Measurements from ENCODE around the gene PIGL.
"Not testable (repeated sequence)": the region's sequence is repeated elsewhere in the genome, so short reads cannot be mapped to it uniquely, and the experiment has no call there.

The PIGL gene

DNA sequence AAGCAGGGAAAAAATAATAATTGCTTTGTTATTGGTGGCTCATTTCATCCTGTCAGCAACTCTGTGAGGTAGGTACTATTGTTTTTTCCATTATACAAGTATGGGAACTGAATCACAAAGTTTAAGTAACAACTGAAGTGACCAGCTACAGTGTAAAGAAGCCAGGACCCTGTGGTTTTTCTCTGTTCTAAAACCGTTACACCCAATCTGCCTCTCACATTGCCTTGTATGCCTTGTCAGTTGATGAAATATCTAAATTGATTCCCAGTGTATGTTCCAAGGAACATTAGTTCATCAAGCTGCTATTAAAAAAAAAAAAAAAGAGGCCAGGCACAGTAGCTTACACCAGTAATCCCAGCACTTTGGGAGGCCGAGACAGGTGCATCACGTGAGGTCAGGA is 5.4 kb downstream of the PIGL start:
- DNase-seq: no peak

DNA sequence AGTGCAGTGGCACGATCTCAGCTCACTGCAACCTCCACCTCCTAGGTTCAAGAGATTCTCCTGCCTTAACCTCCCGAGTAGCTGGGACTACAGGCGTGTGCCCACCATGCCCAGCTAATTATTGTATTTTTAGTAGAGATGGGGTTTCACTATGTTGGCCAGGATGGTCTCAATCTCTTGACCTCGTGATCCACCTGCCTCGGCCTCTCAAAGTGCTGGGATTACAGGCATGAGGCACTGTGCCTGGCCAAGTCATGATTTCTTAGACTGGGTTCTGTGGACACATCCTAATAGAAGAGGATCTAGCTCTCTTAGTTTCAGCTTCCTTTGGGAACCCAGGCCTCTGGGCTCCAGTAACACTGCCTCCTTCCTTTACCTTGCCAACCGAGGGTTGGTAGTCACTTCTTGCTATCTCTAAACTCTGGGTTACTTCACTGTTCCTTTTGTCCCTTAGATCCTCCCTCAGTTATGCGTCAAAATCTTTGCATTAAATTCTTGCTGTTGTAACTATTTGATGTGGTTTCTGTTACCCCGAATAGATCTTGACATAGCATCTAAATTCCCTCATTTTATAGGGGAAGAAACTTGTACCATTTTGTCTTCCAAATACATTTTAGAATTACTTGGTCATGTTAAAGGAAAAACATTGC is 13.0 kb downstream of the PIGL start:
- DNase-seq: not testable (repeated sequence)

DNA sequence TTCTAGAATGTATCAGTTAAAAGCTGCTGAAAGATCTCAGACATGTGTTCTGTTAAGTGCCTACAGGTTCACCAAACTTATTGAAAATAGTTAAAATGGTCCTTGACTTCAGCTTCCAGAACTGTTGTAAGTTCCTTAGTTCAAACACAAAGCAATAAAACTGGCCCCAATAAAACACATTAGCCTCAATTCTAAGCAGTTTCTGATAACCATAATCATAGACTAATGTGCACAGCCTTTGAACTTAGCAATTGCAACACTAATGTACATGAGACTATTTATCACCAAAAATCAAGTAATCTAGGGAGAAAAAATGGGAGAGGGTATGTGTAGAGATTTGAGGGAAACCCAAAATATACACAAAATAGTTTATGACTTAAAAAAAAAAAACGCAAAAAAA is 15.4 kb downstream of the PIGL start:
- no peak for DNase-seq

- no peak for DNase-seq
These were observed 22.9 kb downstream of the PIGL start for GRCh38 chr17:16239931-16240330.

DNA sequence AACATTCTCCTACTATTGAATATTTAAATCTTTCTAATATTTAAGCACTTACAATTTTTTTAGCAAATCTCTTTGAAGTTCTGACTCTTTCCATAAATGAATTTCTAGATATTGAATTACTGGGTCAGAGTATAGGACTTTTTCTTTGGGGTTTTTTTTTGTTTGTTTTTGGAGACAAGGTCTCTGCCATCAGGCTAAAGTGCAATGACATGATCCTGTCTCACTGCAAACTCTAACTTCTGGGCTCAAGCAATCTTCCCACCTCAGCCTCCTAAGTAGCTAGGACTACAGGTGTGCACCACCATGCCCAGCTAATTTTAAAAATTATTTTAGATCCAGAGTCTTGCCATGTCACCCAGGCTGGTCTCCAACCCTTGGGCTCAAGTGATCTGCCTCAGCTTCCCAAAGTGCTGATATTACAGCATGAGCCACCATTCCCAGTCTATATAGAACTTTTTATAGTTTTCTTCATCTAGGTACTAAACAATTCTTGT is 24.9 kb downstream of the PIGL start:
- DNase-seq: no peak

DNA sequence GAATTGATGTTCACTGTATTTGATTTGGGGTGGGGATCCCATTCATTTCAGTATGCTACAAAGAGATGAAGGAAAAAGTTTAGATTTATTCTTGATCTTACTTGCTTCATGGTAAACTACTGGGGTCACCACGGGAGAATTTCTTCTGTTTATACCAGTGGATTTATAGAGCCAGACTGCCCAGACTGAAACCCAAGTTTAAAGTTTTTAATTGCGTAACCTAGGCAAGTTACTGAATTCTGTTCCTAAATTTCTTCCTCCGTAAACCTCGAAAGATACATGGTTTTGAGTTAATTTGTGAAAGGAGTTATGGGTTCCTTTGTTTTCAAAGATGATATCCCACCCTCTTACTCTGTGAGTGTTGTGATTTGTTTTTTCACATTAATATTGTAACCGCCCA is 26.4 kb downstream of the PIGL start:
- no peak for DNase-seq

GRCh38 chr17:16243801-16244567 is 27.0 kb downstream of the PIGL start:
- no peak for DNase-seq

- no peak for DNase-seq
These were observed 30.6 kb downstream of the PIGL start for GRCh38 chr17:16247586-16247984.

- DNase-seq: no peak
These were observed 33.6 kb downstream of the PIGL start for GRCh38 chr17:16250635-16251034.

DNA sequence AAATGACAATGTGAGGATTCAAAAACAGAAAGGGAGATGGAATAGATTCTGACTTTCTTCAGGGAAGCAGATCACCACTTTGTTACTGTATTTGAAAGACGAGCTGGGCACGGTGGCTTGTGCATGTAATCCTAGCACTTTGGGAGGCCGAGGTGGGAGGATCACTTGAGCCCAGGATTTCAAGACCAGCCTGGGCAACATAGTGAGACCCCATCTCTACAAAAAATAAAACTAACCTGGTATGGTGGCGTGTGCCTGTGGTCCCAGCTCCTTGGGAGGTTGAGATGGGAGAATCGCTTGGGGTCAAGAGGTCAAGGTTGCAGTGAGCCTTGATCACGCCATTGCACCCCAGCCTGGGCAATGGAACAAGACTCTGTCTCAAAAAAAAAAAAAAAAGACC is 34.0 kb downstream of the PIGL start:
- no peak for DNase-seq

- no peak for DNase-seq
These were observed 34.5 kb downstream of the PIGL start for GRCh38 chr17:16251556-16251955.

GRCh38 chr17:16254773-16255400 is 37.9 kb downstream of the PIGL start:
- no peak for DNase-seq

- no peak for DNase-seq
These were observed 38.5 kb downstream of the PIGL start for GRCh38 chr17:16255481-16255921.

GRCh38 chr17:16258901-16259300 is 41.9 kb downstream of the PIGL start:
- no peak for DNase-seq

DNA sequence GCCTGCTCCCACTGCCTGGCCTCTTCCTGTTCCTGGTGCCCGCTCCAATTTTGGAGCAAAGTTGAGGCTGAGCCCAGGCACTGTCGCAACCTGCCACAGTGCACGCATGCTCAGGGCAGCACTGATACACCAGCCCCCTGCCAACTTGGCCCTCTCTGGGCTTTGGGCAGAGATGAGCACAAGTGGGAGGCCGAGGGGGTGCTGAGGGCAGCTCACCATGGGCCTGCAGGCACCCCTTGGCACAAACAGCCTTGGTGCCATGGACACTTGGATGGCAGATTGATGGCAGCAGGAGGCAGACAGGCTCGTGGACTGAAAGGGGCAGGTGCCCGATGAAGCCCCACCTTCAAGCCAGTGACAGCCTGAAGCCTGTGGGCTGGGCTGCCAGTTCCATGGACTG is 42.9 kb downstream of the PIGL start:
- DNase-seq: no peak

GRCh38 chr17:16261049-16261448 is 44.0 kb downstream of the PIGL start:
- no peak for DNase-seq

GRCh38 chr17:16262201-16262600 is 45.2 kb downstream of the PIGL start:
- no peak for DNase-seq

- DNase-seq: no peak
These were observed 50.2 kb downstream of the PIGL start for GRCh38 chr17:16267174-16267573.

DNA sequence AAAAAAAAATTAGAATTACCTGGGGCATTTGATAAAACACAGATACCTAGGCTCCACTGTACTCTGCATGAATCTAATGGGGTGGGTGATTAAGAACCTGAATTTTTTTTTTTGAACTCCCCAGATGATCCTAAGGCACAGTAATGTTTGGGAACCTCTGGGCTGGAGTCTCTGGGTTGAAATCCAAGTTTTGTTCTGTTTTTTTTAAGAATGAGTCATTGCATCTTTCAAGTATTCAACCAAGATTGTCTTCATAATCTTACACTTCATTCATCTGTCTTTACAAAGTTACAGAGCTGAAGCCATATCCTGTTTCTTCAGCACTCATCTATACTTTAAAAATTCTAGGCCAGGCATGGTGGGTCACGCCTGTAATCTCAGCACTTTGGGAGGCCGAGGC is 52.6 kb downstream of the PIGL start:
- DNase-seq: no peak

- no peak for DNase-seq
These were observed 55.3 kb downstream of the PIGL start for GRCh38 chr17:16272111-16272840.

DNA sequence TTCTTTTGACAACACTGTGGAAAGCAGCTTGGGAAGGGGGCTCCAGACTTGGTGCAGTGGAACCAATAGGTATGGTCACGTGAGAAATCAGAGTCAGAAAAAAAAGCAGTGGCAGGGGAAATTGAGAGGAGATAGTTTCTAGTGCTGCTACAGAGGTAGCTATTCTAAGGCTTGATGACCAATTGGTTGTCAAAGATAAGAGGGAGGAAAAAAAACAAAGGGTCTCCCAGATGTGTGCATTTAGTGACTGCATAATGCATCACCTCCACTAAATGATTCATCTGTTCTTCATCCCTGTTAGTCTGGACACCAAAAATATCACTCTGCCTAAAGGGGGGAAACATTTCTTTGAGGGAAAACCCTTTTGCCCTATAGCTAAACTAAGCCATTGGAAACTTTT is 56.5 kb downstream of the PIGL start:
- DNase-seq: no peak

DNA sequence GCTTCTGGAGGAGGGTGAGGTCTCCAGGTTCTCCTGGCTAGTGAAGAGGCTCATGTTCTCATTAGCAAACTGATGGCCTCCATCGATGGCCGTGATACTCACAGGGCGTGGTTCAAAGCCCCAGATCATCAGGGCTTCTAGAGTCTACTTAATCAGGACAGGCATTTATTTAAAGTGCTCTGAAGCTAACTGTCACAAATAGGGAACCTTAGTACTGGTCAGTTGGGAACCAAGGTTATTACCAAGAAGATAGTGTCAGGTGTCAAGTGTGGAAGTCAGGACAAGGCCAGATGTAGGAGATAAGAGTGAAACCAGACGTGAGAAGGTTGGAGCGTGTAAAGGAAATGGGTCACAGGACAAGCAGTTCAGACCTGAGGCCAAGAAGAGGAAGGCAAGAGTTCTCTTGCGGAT is 56.9 kb downstream of the PIGL start:
- no peak for DNase-seq

- DNase-seq: no peak
These were observed 58.0 kb downstream of the PIGL start for GRCh38 chr17:16275024-16275423.

All from NCI-H524 treated with DMSO at 0.1 percent for 48 hours (cell line).